PC-9 (cell line): ENCODE data around the gene GPR63. TPM values are rescaled to one million over a fixed set of nuclear protein-coding genes. Genes with fewer than 3 reads are reported as not detected.

Source experiments
- BruUV-seq: library from RNA; stranded (reverse); fragments of 400-500 nt; replicated peaks from 2 replicates; lab custom pipeline; 2021; lab: Mats Ljungman, UMichigan
- CTCF ChIA-PET: fragments of 300-600 bp; sonication (Branson Sonifier 250); formaldehyde crosslinking; loops from one replicate; lab custom pipeline; 2022; ENCODE audit warnings: antibody characterized with exemption; lab: Charles Lee
- POLR2A ChIA-PET: fragments of 300-600 bp; sonication (Branson Sonifier 250); formaldehyde crosslinking; loops from one replicate; lab custom pipeline; 2022; ENCODE audit warnings: antibody characterized with exemption; ENCODE audit not compliant: unreplicated experiment; lab: Charles Lee
- DNase-seq, 2 experiments: peaks; one replicate each; pipeline versions ENCODE4 v3.0.0 to v3.0.0-alpha.2; 2015 to 2022; ENCODE audit warnings: mixed read lengths in 1 of 2
- H2AFZ ChIP-seq: fragments of 200-600 bp; sonication (generic); 2 replicates; pipeline ENCODE4 v1.8.1; 2017; ENCODE audit warnings: antibody characterized with exemption
- H3F3A ChIP-seq: fragments of 200-600 bp; sonication (generic); 2 replicates; pipeline ENCODE4 v1.8.1; 2017; ENCODE audit warnings: antibody characterized with exemption, mild to moderate bottlenecking, low read depth; ENCODE audit not compliant: insufficient read depth
- H3K27ac ChIP-seq: fragments of 200-600 bp; sonication (generic); 2 replicates; pipeline ENCODE4 v1.6.1; 2016; ENCODE audit warnings: mixed run types
- H3K27me3 ChIP-seq: fragments of 200-600 bp; sonication (generic); 2 replicates; pipeline ENCODE4 v1.6.1; 2016; ENCODE audit warnings: low read depth, mixed run types; ENCODE audit not compliant: insufficient read depth
- H3K36me3 ChIP-seq: fragments of 200-600 bp; sonication (generic); 2 replicates; pipeline ENCODE4 v1.6.1; 2016; ENCODE audit warnings: low read depth, mixed run types
- H3K4me1 ChIP-seq: fragments of 200-600 bp; sonication (generic); replicated peaks from 2 replicates; pipeline ENCODE4 v1.6.1; 2016; ENCODE audit warnings: mixed run types; ENCODE audit not compliant: insufficient read depth
- H3K4me2 ChIP-seq: fragments of 200-600 bp; sonication (generic); 2 replicates; pipeline ENCODE4 v1.6.1; 2017; ENCODE audit warnings: mixed run types
- H3K4me3 ChIP-seq: fragments of 200-600 bp; sonication (generic); 2 replicates; pipeline ENCODE4 v1.6.1; 2016; ENCODE audit warnings: mixed run types
- H3K79me2 ChIP-seq: fragments of 200-600 bp; sonication (generic); 2 replicates; pipeline ENCODE4 v1.6.1; 2017; ENCODE audit warnings: low read depth, mixed run types
- H3K9me2 ChIP-seq: fragments of 200-600 bp; sonication (generic); 2 replicates; pipeline ENCODE4 v1.8.1; 2017; ENCODE audit warnings: mild to moderate bottlenecking; ENCODE audit not compliant: insufficient read depth
- H3K9me3 ChIP-seq: fragments of 200-600 bp; sonication (generic); 2 replicates; pipeline ENCODE4 v1.8.1; 2016; ENCODE audit warnings: low read depth; ENCODE audit not compliant: insufficient read depth
- H4K20me1 ChIP-seq: fragments of 200-600 bp; sonication (generic); 2 replicates; pipeline ENCODE4 v1.8.1; 2017; ENCODE audit not compliant: insufficient read depth
- CTCF ChIP-seq: fragments of 200-600 bp; sonication (generic); conservative IDR thresholded peaks from 2 replicates; pipeline ENCODE4 v1.6.1; 2017; ENCODE audit warnings: mixed run types, antibody characterized with exemption, mild to moderate bottlenecking, moderate library complexity
- EZH2 ChIP-seq: fragments of 200-600 bp; sonication (generic); IDR thresholded peaks from 2 replicates; pipeline ENCODE4 v1.8.0; 2017; ENCODE audit warnings: antibody characterized with exemption, low read depth
- intact Hi-C: fragments of 100-400 bp; cut with micrococcal nuclease; formaldehyde crosslinking; loops from one replicate; pipeline ENCODE4 v1.10.0; 2022; ENCODE audit not compliant: unreplicated experiment
- total RNA-seq: library from RNA; stranded (reverse); gene quantifications from 2 replicates; pipeline ENCODE4 v1.2.3, GENCODE V29; 2021

Gene GPR63
- total RNA-seq, 1 experiment from 2014 or later: 1.9 TPM

- no peaks in the 10 kb centered on the region for H3K36me3 ChIP-seq
- H3F3A ChIP-seq: no peaks in the 10 kb centered on the region
- intact Hi-C loops: no loop called here
- DNase-seq: no peak
- no peaks in the 10 kb centered on the region for H3K9me2 ChIP-seq
- CTCF ChIA-PET: no interaction called here
- no peak overlapping the region for H2AFZ ChIP-seq
- no peaks in the 10 kb centered on the region for H3K9me3 ChIP-seq
- BruUV-seq: no TSS peak
- H3K27me3 ChIP-seq: no peaks in the 10 kb centered on the region
- no peak overlapping the region for H3K27ac ChIP-seq
- H3K4me1 ChIP-seq: no peaks in the 10 kb centered on the region
- no peak for TF ChIP-seq EZH2
- no peak for TF ChIP-seq CTCF
- no peak overlapping the region for H3K4me3 ChIP-seq
- POLR2A ChIA-PET: no interaction called here
- no peaks in the 10 kb centered on the region for H4K20me1 ChIP-seq
- no peak overlapping the region for H3K4me2 ChIP-seq
- no peaks in the 10 kb centered on the region for H3K79me2 ChIP-seq
Measured at GRCh38 chr6:96789871-96790270, 47.4 kb downstream of the GPR63 start.

- Histone ChIP-seq H3K27ac (no peak overlapping the region), H2AFZ (no peak overlapping the region), H3K27me3 (no peaks in the 10 kb centered on the region), H3K4me2 (no peak overlapping the region), H3K9me2 (no peaks in the 10 kb centered on the region), H4K20me1 (no peaks in the 10 kb centered on the region), H3K36me3 (no peaks in the 10 kb centered on the region), H3K79me2 (no peaks in the 10 kb centered on the region), H3F3A (no peaks in the 10 kb centered on the region), H3K4me1 (no peaks in the 10 kb centered on the region), H3K9me3 (no peaks in the 10 kb centered on the region), H3K4me3 (no peak overlapping the region)
- DNase-seq: no peak
- ChIA-PET CTCF (no interaction called here), POLR2A (no interaction called here)
- intact Hi-C loops: no loop called here
- no TSS peak for BruUV-seq
- no peak for TF ChIP-seq EZH2
- TF ChIP-seq CTCF: no peak
Measured at GRCh38 chr6:96787846-96788580, 49.3 kb downstream of the GPR63 start.

GRCh38 chr6:96786336-96786735, 50.9 kb downstream of the GPR63 start:
- ChIA-PET CTCF (no interaction called here), POLR2A (no interaction called here)
- Histone ChIP-seq H2AFZ (no peak overlapping the region), H3F3A (no peaks in the 10 kb centered on the region), H3K4me3 (no peak overlapping the region), H3K36me3 (no peaks in the 10 kb centered on the region), H3K9me3 (no peaks in the 10 kb centered on the region), H3K27ac (no peak overlapping the region), H3K27me3 (no peaks in the 10 kb centered on the region), H3K79me2 (no peaks in the 10 kb centered on the region), H3K9me2 (no peaks in the 10 kb centered on the region), H3K4me2 (no peak overlapping the region), H3K4me1 (no peaks in the 10 kb centered on the region), H4K20me1 (no peaks in the 10 kb centered on the region)
- intact Hi-C loops: no loop called here
- TF ChIP-seq CTCF (no peak), EZH2 (no peak)
- no peak for DNase-seq
- BruUV-seq: no TSS peak
